COR-L47 (cell line): Measurements from ENCODE around the gene TRPV5.

ENCODE experiments used
- DNase-seq: peaks from one replicate; lab custom pipeline; 2025; lab: John Stamatoyannopoulos, UW

TRPV5 gene

GRCh38 chr7:142885311-142886230 lies 48.0 kb downstream of the TRPV5 start, which contains the start of gene TRPV6:
TRPV6 (minus strand) TSS chr7:142885745.
- DNase-seq: peak; percentile 10

GRCh38 chr7:142884286-142884640 lies 49.3 kb downstream of the TRPV5 start:
- no peak for DNase-seq

- no peak for DNase-seq
These were observed 49.8 kb downstream of the TRPV5 start for GRCh38 chr7:142883571-142884285.

- DNase-seq: no peak
These were observed 50.4 kb downstream of the TRPV5 start for GRCh38 chr7:142883145-142883544.

GRCh38 chr7:142882338-142882678 lies 51.2 kb downstream of the TRPV5 start:
- no peak for DNase-seq

GRCh38 chr7:142881586-142882337 lies 51.8 kb downstream of the TRPV5 start:
- no peak for DNase-seq

- no peak for DNase-seq
These were observed 52.6 kb downstream of the TRPV5 start for GRCh38 chr7:142880876-142881505.

GRCh38 chr7:142879060-142879459 lies 54.5 kb downstream of the TRPV5 start:
- DNase-seq: no peak

- DNase-seq: no peak
These were observed 55.2 kb downstream of the TRPV5 start for GRCh38 chr7:142878315-142878714.

- DNase-seq: no peak
These were observed 56.3 kb downstream of the TRPV5 start for GRCh38 chr7:142876991-142877910.

- no peak for DNase-seq
These were observed 57.1 kb downstream of the TRPV5 start for GRCh38 chr7:142876236-142876960.

GRCh38 chr7:142875456-142875855 lies 58.1 kb downstream of the TRPV5 start:
- no peak for DNase-seq

- DNase-seq: no peak
These were observed 58.7 kb downstream of the TRPV5 start for GRCh38 chr7:142874837-142875236.

GRCh38 chr7:142874409-142874808 lies 59.1 kb downstream of the TRPV5 start:
- DNase-seq: no peak

GRCh38 chr7:142873871-142874270 lies 59.7 kb downstream of the TRPV5 start:
- DNase-seq: no peak

- no peak for DNase-seq
These were observed 60.2 kb downstream of the TRPV5 start for GRCh38 chr7:142873281-142873784.

- no peak for DNase-seq
These were observed 61.4 kb downstream of the TRPV5 start for GRCh38 chr7:142872106-142872675.

GRCh38 chr7:142871260-142872105 lies 62.1 kb downstream of the TRPV5 start:
- no peak for DNase-seq
